H54 (cell line): ENCODE results near the gene JAG2.

ENCODE experiments used
- DNase-seq: peaks from one replicate; pipeline ENCODE4 v3.0.0; 2011; ENCODE audit warnings: low spot score, mixed read lengths; ENCODE audit not compliant: insufficient read length
- FAIRE-seq: peaks from 3 replicates; lab custom pipeline; 2011; peaks lifted over from hg19 to GRCh38; lab: Jason Lieb, UNC
- POLR2A ChIP-seq: IDR thresholded peaks from 2 replicates; pipeline ENCODE4 v1.6.1; 2011; ENCODE audit warnings: low read depth, mild to moderate bottlenecking, low read length

The JAG2 gene

GRCh38 chr14:105169776-105170655 is 1.4 kb upstream of the JAG2 start:
- no peak for FAIRE-seq
- TF ChIP-seq POLR2A = no peak
- DNase-seq = no peak

GRCh38 chr14:105168979-105169507 is 467 bp upstream of the JAG2 start:
- FAIRE-seq = no peak

GRCh38 chr14:105168093-105168420 is 519 bp downstream of the JAG2 start:
- TF ChIP-seq POLR2A = no peak
- DNase-seq (no peak), FAIRE-seq (no peak)

More at GRCh38 chr14:105168979-105169507, 467 bp upstream of the JAG2 start:
- DNase-seq = no peak
- no peak for TF ChIP-seq POLR2A

- FAIRE-seq (no peak), DNase-seq (no peak)
- TF ChIP-seq POLR2A = no peak
Observed at GRCh38 chr14:105167303-105168092, 1.1 kb downstream of the JAG2 start.

DNA sequence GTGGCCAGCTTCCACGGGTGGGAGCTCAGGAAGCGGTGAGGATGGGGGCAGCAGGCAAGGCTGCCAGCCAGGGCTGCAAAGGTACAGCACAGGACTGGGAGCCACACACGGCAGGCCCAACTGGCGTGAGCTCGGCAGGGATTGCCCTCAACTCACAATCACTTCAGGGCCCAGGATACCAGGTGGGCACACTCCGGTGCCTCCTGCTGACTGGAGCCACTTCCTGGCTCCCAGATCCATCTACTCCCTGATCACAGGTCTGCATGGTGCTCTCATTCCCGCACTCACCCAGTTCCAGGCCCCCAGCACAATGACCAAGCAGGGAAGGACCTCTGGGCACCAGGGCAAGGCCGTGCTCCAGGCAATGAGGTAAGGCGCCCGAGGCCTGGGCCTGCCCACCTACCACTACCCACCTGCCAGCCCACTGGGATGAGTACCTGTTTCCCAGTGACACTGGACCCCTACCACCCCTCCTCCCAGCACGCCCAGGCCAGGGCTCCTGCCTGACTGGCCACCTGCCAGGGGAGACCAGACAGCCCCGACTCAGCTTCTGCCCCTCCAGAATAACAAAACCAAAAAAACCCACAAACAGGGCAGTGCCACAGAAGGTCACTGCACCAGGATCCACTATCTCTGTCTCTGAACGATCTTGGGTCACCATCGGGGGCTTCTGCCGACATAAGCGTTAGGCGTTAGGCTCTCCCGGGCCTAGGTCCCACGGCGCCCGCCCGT is 1.8 kb downstream of the JAG2 start:
- no peak for FAIRE-seq
- no peak for TF ChIP-seq POLR2A

GRCh38 chr14:105165761-105166485 is 2.7 kb downstream of the JAG2 start:
- DNase-seq (no peak), FAIRE-seq (no peak)
- no peak for TF ChIP-seq POLR2A

More for the DNA sequence above, 1.8 kb downstream of the JAG2 start:
- no peak for DNase-seq

DNA sequence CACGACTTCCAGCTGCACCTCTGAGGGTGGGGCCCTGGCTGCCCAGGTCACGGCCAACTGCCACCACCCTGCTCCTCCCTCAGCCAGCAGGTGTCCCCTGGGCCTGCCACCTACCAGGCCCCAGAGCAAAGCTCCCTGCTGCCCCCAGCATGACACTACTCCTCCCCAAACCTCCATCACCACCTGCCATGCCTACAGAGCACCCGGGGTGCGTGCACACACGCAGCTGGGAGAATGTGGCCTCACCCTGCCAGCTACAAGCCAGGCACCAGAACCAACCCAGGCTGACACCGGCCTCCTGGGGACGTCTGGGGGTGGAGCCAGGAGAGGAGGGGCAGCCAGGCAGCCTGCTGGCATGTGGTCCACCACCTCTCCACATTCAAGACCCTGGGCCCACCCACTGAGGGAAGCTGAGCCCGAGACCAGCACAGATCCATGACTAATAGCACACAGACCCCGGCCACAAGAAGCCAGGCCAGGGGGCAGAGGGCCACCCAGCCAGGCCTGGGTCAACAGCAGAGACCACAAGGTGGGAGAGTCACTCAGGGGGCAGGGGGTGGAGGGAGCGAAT is 3.4 kb downstream of the JAG2 start:
- no peak for TF ChIP-seq POLR2A
- FAIRE-seq (no peak), DNase-seq (no peak)

GRCh38 chr14:105163040-105163742 is 5.4 kb downstream of the JAG2 start:
- DNase-seq = no peak
- FAIRE-seq = no peak
- no peak for TF ChIP-seq POLR2A

- DNase-seq (no peak), FAIRE-seq (no peak)
- TF ChIP-seq POLR2A = no peak
Observed at GRCh38 chr14:105162669-105162979, 6.0 kb downstream of the JAG2 start.

- no peak for DNase-seq
- TF ChIP-seq POLR2A = no peak
- no peak for FAIRE-seq
Observed at GRCh38 chr14:105161964-105162668, 6.5 kb downstream of the JAG2 start.

- DNase-seq = no peak
- no peak for FAIRE-seq
- no peak for TF ChIP-seq POLR2A
Observed at GRCh38 chr14:105161309-105161708, 7.3 kb downstream of the JAG2 start.

GRCh38 chr14:105160776-105161175 is 7.8 kb downstream of the JAG2 start:
- no peak for TF ChIP-seq POLR2A
- no peak for DNase-seq
- FAIRE-seq = no peak
